K562 (cell line): Measurements from ENCODE around the gene MYEF2. TPM values are rescaled to one million over a fixed set of nuclear protein-coding genes. Genes with fewer than 3 reads are reported as not detected.

Source experiments
- ATAC-seq: fragments of 200-7000 bp; cut with Tn5 transposase; 3 replicates; pipeline ENCODE4 v1.9.1; 2020; ENCODE audit warnings: moderate library complexity
- BruUV-seq: library from RNA; stranded (reverse); fragments of 400-500 nt; replicated peaks from 2 replicates; lab custom pipeline; 2021; lab: Mats Ljungman, UMichigan
- CTCF ChIA-PET: fragments of 300-600 bp; formaldehyde crosslinking; extraction: SDS; loops from one replicate; lab custom pipeline; 2021; ENCODE audit warnings: low intra/inter-chr PET ratio; lab: Yijun Ruan, JAX
- POLR2A ChIA-PET: fragments of 300-600, 350-650 bp; sonication (Branson Sonifier 250); formaldehyde crosslinking; extraction: SDS; loops from one replicate; lab custom pipeline; 2021; ENCODE audit warnings: antibody characterized with exemption, inconsistent platforms; lab: Yijun Ruan, JAX
- DNase-seq, 4 experiments: peaks; one replicate each; pipeline versions ENCODE4 v3.0.0 to v3.0.0-alpha.2; 2011 to 2018; ENCODE audit warnings: low spot score in 3 of 4, mixed read lengths in 3 of 4; ENCODE audit errors: extremely low read depth in 1 of 4
- FAIRE-seq: peaks from 2 replicates; lab custom pipeline; 2011; peaks lifted over from hg19 to GRCh38; lab: Jason Lieb, UNC
- H2AFZ ChIP-seq: 2 replicates; pipeline ENCODE4 v1.6.0; 2011; ENCODE audit warnings: low read depth, low read length, control low read depth, inconsistent platforms
- H3K27ac ChIP-seq: fragments of 200-600 bp; 3 replicates; pipeline ENCODE4 v1.8.0; 2011; ENCODE audit warnings: low read depth, mild to moderate bottlenecking, control low read depth, inconsistent platforms, low read length, moderate library complexity, mixed read lengths; ENCODE audit errors: extremely low read depth
- H3K27me3 ChIP-seq, 2 experiments: fragments of 300-600 bp in 1 of 2; 2 replicates in 1 of 2; 3 replicates in 1 of 2; pipeline versions ENCODE4 v1.6.0 to v1.8.0; 2011; ENCODE audit warnings: inconsistent platforms in 2 of 2, low read length in 2 of 2, mild to moderate bottlenecking in 1 of 2, mixed read lengths in 1 of 2, moderate library complexity in 1 of 2; ENCODE audit not compliant: control insufficient read depth in 2 of 2, insufficient read depth in 2 of 2
- H3K36me3 ChIP-seq: fragments of 300-600 bp; 3 replicates; pipeline ENCODE4 v1.8.0; 2011; ENCODE audit warnings: mild to moderate bottlenecking, low read length, inconsistent platforms; ENCODE audit not compliant: control insufficient read depth, insufficient read depth
- H3K4me1 ChIP-seq, 2 experiments: fragments of 200-600 bp in 1 of 2; replicated peaks in 1 of 2; 2 replicates in 1 of 2; 3 replicates in 1 of 2; pipeline versions ENCODE4 v1.5.1 to v1.8.0; 2011; ENCODE audit warnings: inconsistent platforms in 2 of 2, low read length in 2 of 2, mild to moderate bottlenecking in 1 of 2, mixed read lengths in 1 of 2, moderate library complexity in 1 of 2; ENCODE audit not compliant: control insufficient read depth in 2 of 2, insufficient read depth in 2 of 2
- H3K4me2 ChIP-seq: 2 replicates; pipeline ENCODE4 v1.6.1; 2011; ENCODE audit warnings: low read length, control low read depth, inconsistent platforms, mixed read lengths; ENCODE audit not compliant: insufficient read depth
- H3K4me3 ChIP-seq: fragments of 200-600 bp; sonication (generic), shearing (Covaris generic); 2 replicates; pipeline ENCODE4 v1.5.1; 2016; ENCODE audit warnings: control low read depth, inconsistent platforms
- H3K79me2 ChIP-seq: fragments of 200-600 bp; 3 replicates; pipeline ENCODE4 v1.8.0; 2011; ENCODE audit warnings: low read length, inconsistent platforms; ENCODE audit not compliant: control insufficient read depth, insufficient read depth
- H3K9ac ChIP-seq, 2 experiments: 2 replicates each; pipeline versions ENCODE4 v1.6.0 to v1.6.1; 2011; ENCODE audit warnings: low read depth in 2 of 2, low read length in 2 of 2, control low read depth in 1 of 2, inconsistent platforms in 1 of 2, mild to moderate bottlenecking in 1 of 2, mixed read lengths in 1 of 2; ENCODE audit not compliant: insufficient read depth in 1 of 2
- H3K9me1 ChIP-seq: one replicate; pipeline ENCODE4 v1.6.0; 2011; ENCODE audit warnings: inconsistent platforms, mild to moderate bottlenecking, low read length, moderate library complexity; ENCODE audit not compliant: control insufficient read depth, insufficient read depth
- H3K9me3 ChIP-seq: replicated peaks from 2 replicates; pipeline ENCODE4 v1.5.1; 2011; ENCODE audit warnings: low read depth, low read length, inconsistent platforms; ENCODE audit not compliant: control insufficient read depth, insufficient read depth
- H4K20me1 ChIP-seq: replicated peaks from 2 replicates; pipeline ENCODE4 v1.6.1; 2011; ENCODE audit warnings: low read length, inconsistent platforms, mixed read lengths; ENCODE audit not compliant: control insufficient read depth, insufficient read depth
- ARID3A ChIP-seq: IDR thresholded peaks from 2 replicates; pipeline ENCODE4 v1.6.1; 2012; ENCODE audit warnings: low read depth, low read length, improper control_type of control experiment, borderline replicate concordance
- CREB1 ChIP-seq, 2 experiments: sonication (generic) in 1 of 2; formaldehyde crosslinking in 1 of 2; IDR thresholded peaks; 2 replicates each; pipeline versions ENCODE4 v1.6.1 to v1.8.0; 2012 to 2022; ENCODE audit warnings: inconsistent platforms in 1 of 2, mild to moderate bottlenecking in 1 of 2, missing genetic modification reagents in 1 of 2, moderate library complexity in 1 of 2
- CXXC5 ChIP-seq: fragments of 250-450 bp; sonication (Bioruptor Pico); IDR thresholded peaks from 2 replicates; pipeline ENCODE4 v1.8.0; 2022; ENCODE audit warnings: inconsistent platforms, mild to moderate bottlenecking, moderate library complexity
- DNMT1 ChIP-seq: fragments of 450-650 bp; IDR thresholded peaks from 2 replicates; pipeline ENCODE4 v1.6.1; 2016; ENCODE audit warnings: antibody characterized with exemption, mild to moderate bottlenecking
- GTF3C2 ChIP-seq: IDR thresholded peaks from 3 replicates; pipeline ENCODE4 v1.6.1; 2011; ENCODE audit warnings: borderline replicate concordance, mild to moderate bottlenecking, moderate library complexity; ENCODE audit not compliant: insufficient read length; ENCODE audit errors: extremely low read depth
- HCFC1 ChIP-seq: IDR thresholded peaks from 2 replicates; pipeline ENCODE4 v1.6.1; 2012; ENCODE audit warnings: low read depth, low read length, improper control_type of control experiment
- KLF6 ChIP-seq: fragments of 250-450 bp; sonication (Bioruptor Pico); IDR thresholded peaks from 2 replicates; pipeline ENCODE4 v1.4.0; 2020; ENCODE audit warnings: mild to moderate bottlenecking, moderate library complexity, borderline replicate concordance
- SRSF1 ChIP-seq: fragments of 200-400 bp; formaldehyde crosslinking; IDR thresholded peaks from 2 replicates; pipeline ENCODE4 v1.6.1; 2017; ENCODE audit warnings: mild to moderate bottlenecking, low read depth, low read length, moderate library complexity
- ZFP30 ChIP-seq: fragments of 250-450 bp; sonication (Bioruptor Pico); IDR thresholded peaks from 2 replicates; pipeline ENCODE4 v1.8.0; 2022; ENCODE audit warnings: moderate library complexity, mild to moderate bottlenecking, inconsistent platforms, borderline replicate concordance
- ZNF316 ChIP-seq: fragments of 450-650 bp; IDR thresholded peaks from 2 replicates; pipeline ENCODE4 v1.6.1; 2016
- ZNF354B ChIP-seq: fragments of 250-450 bp; sonication (Bioruptor Pico); IDR thresholded peaks from 2 replicates; pipeline ENCODE4 v1.4.0; 2020
- ZNF75A ChIP-seq: fragments of 450-650 bp; formaldehyde crosslinking; IDR thresholded peaks from 2 replicates; pipeline ENCODE4 v1.4.0; 2020; ENCODE audit warnings: mild to moderate bottlenecking
- WGBS: fragments of 100-300 bp; shearing (Covaris generic); methylation state at CpG from one replicate; pipeline ENCODE4 v1.1.6; 2016; ENCODE audit warnings: low coverage, mixed read lengths; ENCODE audit not compliant: insufficient coverage; ENCODE audit errors: missing lambda C conversion rate; 5-methylcytosine and 5-hydroxymethylcytosine counted together
- in situ Hi-C: fragments of 300-500 bp; cut with MboI; formaldehyde crosslinking; loops from 4 replicates; pipeline ENCODE4 v1.15.0; 2018; ENCODE audit warnings: inconsistent platforms, mixed read lengths
- intact Hi-C: fragments of 100-400 bp; cut with micrococcal nuclease; formaldehyde crosslinking; loops from 2 replicates; pipeline ENCODE4 v1.14.2; 2022
- polyA plus RNA-seq, 8 experiments: library from polyadenylated mRNA; depleted of rRNA in 4 of 8; stranded (reverse) in 5 of 8; unstranded in 3 of 8; fragments of >200 nt; fragmentation: Nextera tagmentation in 2 of 8; fragmentation: Illumina TruSeq in 1 of 8; extraction: Ambion mirVana in 2 of 8; extraction: Trizol in 1 of 8; gene quantifications; 2 replicates each; pipeline versions ENCODE4 v1.2.1 to v1.2.3, GENCODE V29; 2011 to 2014; ENCODE audit warnings: inconsistent platforms in 1 of 8, missing spikeins in 1 of 8
- total RNA-seq, 7 experiments: library from RNA; depleted of rRNA in 6 of 7; stranded (reverse); fragments of >200 nt in 6 of 7; fragmentation: Illumina TruSeq in 2 of 7; extraction: Trizol in 2 of 7; gene quantifications; 2 replicates each; pipeline versions ENCODE4 v1.2.1 to v1.2.3, GENCODE V29; 2011 to 2021; ENCODE audit warnings: low replicate concordance in 1 of 7
- TF ChIP-seq, protein P1 (sequence below): fragments of 450-650 bp; IDR thresholded peaks from 2 replicates; pipeline ENCODE4 v1.6.1; 2016
- TF ChIP-seq, protein P2 (sequence below): sonication (generic); formaldehyde crosslinking; IDR thresholded peaks from 2 replicates; pipeline ENCODE4 v1.8.0; 2022; ENCODE audit warnings: mild to moderate bottlenecking, missing genetic modification reagents

MYEF2 gene
- total and polyA plus RNA-seq, 9 of the 15 experiments (the other 6 are each of a cell fraction or from before 2014, with no cell fraction given), result 0.03 to 0.82 (median 0.19) TPM

DNA sequence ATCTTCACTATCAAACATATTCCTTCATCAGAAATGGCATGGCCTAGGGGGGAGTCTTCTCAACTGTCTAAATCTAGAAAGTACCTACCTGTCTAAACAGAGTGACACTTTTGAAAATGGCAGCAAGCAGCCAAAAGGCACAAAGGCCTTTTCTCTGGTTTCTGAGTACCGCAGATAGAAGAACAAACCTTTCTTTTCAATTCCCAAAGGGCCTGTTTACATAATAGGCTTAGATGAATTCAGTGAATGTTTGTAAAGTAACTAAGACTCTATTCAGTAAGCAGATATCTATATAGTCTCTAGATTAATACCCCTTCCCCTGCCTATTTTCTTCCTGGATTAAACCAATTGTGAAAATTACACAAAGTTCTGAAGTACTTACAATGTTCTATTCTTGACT lies 7.1 kb downstream of the MYEF2 start (continued):
- no peak for TF ChIP-seq ZNF75A

DNA sequence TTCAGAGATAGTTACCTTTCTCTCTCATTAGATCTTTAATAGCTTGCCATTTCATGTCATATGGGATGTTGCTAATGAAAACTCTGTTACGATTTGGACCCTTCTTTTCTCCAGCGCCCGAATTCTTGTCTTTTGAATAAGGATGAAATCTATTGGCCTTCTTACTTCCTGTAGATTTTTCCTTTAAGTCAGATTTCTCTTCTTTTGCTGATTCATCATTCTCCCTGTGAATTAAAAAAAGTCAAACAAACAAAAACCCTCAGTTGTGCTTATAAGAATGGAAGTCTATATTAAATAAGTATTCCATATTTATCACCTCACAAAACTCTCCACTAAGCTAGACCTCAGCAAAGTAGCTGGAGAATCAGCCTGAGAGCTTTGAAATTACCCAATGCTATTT lies 9.5 kb downstream of the MYEF2 start:
- no peak overlapping the region for H3K27ac ChIP-seq
- H3K79me2 ChIP-seq, result no peaks in the 10 kb centered on the region
- ChIA-PET POLR2A (no interaction called here), CTCF (no interaction called here)
- no peaks in the 10 kb centered on the region for H4K20me1 ChIP-seq
- ATAC-seq, result no peak
- FAIRE-seq, result no peak
- H3K4me1 ChIP-seq, result no peaks in the 10 kb centered on the region
- H3K9me3 ChIP-seq, result no peaks in the 10 kb centered on the region
- H2AFZ ChIP-seq, result no peak overlapping the region
- BruUV-seq, result no TSS peak
- no peaks in the 10 kb centered on the region for H3K36me3 ChIP-seq
- 2% methylated on average over 3 of the region's 3 CpGs for WGBS
- H3K4me3 ChIP-seq, result no peak overlapping the region
- no peak overlapping the region for H3K9ac ChIP-seq
- DNase-seq, result no peak
- in situ Hi-C loops (no loop called here), intact Hi-C loops (no loop called here)
- no peaks in the 10 kb centered on the region for H3K9me1 ChIP-seq
- no peak overlapping the region for H3K4me2 ChIP-seq
- no peaks in the 10 kb centered on the region for H3K27me3 ChIP-seq
- TF ChIP-seq ZNF354B (no peak), ZNF316 (peak; percentile 54; the same call in 1 of the 2 replicates), KLF6 (CRISPR knock-in tag) (no peak), ARID3A (no peak), CREB1 (IDR thresholded peaks at IDR 0.05) (no peak), CREB1 (CRISPR knock-in tag; IDR thresholded peaks at IDR 0.05) (no peak), CXXC5 (CRISPR knock-in tag) (no peak), ZFP30 (CRISPR knock-in tag) (no peak), DNMT1 (no peak), HCFC1 (no peak), SRSF1 (no peak), GTF3C2 (no peak)
- TF ChIP-seq, protein P1, sequence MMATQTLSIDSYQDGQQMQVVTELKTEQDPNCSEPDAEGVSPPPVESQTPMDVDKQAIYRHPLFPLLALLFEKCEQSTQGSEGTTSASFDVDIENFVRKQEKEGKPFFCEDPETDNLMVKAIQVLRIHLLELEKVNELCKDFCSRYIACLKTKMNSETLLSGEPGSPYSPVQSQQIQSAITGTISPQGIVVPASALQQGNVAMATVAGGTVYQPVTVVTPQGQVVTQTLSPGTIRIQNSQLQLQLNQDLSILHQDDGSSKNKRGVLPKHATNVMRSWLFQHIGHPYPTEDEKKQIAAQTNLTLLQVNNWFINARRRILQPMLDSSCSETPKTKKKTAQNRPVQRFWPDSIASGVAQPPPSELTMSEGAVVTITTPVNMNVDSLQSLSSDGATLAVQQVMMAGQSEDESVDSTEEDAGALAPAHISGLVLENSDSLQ, result no peak
- TF ChIP-seq, protein P2, sequence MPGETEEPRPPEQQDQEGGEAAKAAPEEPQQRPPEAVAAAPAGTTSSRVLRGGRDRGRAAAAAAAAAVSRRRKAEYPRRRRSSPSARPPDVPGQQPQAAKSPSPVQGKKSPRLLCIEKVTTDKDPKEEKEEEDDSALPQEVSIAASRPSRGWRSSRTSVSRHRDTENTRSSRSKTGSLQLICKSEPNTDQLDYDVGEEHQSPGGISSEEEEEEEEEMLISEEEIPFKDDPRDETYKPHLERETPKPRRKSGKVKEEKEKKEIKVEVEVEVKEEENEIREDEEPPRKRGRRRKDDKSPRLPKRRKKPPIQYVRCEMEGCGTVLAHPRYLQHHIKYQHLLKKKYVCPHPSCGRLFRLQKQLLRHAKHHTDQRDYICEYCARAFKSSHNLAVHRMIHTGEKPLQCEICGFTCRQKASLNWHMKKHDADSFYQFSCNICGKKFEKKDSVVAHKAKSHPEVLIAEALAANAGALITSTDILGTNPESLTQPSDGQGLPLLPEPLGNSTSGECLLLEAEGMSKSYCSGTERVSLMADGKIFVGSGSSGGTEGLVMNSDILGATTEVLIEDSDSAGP, result no peak
